Ovary (tissue), 3 donors: ENCODE results near the gene SWAP70.

ENCODE experiments used
- CTCF ChIP-seq, 3 donors: fragments of 450-650 bp in 2 of 3; fragments of 200-600 bp in 1 of 3; IDR thresholded peaks; one replicate each; pipeline versions ENCODE4 v1.5.1 to v1.8.0; 2016 to 2022; ENCODE audit warnings: antibody characterized with exemption in 3 of 3, mild to moderate bottlenecking in 1 of 3
- POLR2A ChIP-seq: fragments of 450-650 bp; IDR thresholded peaks from one replicate; pipeline ENCODE4 v1.6.1; 2017; ENCODE audit warnings: antibody characterized with exemption, mild to moderate bottlenecking, moderate library complexity
- donor health status: DM: no; HTN: no; CAD: no.

DNA sequence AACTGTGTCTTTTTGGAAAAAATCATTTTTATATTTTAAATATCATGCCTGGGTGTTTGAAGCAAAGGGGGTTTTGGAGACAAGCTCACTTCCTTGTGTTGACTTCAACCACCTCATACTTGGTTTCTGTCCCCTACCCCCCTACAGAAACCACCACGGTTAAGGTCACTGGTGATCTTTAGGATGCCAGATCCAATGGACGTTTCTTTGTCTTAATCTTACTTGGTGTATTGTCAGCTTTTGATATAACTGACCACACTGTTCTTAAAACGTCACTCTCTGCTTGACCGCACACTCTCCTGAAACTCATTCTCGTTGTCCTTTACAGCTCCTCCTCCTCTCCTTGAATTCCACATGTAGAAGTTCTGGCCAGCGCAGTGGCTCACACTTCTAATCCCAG is 34.8 kb upstream of the SWAP70 start:
- TF ChIP-seq CTCF (IDR thresholded peaks at IDR 0.05) (no peak), POLR2A (no peak)
